HG03469 (cell line): ENCODE data around the gene DCAF17.
"Not testable (repeated sequence)": the region's sequence is repeated elsewhere in the genome, so short reads cannot be mapped to it uniquely, and the experiment has no call there.

Experiments used
- ATAC-seq: cut with Tn5 transposase; IDR thresholded peaks from one replicate; pipeline ENCODE4 v1.9.1; 2021; ENCODE audit warnings: mild to moderate bottlenecking, moderate library complexity, moderate number of reproducible peaks; ENCODE audit not compliant: unreplicated experiment

The DCAF17 gene

DNA sequence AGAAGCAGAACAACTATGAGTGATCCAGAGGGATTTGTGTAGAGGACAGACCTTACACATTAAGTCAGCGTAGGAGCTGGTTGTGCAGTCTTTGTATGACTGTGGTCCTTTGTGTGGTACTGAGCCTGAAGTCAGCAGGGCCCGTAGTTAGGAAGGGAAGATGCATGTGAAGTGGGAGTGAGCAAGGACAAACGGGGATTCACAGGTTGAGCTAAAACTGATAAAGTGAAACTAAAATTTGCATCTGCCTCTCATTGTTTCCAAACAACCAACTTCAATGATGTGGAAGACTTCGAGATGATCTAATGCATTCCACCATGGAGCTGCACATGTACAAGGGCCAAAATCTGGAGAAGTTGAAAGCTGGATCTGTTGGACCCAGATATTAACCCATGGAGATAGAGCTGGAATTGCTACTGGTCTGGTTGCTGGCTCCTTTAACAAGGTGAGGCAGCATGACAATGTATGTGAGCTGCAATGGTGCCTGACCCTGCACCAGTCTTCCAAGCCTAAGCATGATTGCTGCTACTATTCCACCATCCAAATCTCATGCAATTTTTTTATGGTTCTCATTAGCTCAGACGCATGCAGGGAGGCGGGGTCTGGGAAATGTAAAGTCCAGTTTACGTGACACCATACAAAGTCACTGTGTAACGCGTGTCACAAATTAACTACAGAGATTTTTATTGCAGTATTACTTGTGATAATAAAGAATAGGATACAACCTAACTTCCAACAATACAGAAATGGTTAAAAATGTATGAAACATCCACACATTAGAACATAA is 76.1 kb downstream of the DCAF17 start:
- peak; percentile 41 for ATAC-seq

GRCh38 chr2:171512014-171512413 is 78.0 kb downstream of the DCAF17 start:
- no peak for ATAC-seq

DNA sequence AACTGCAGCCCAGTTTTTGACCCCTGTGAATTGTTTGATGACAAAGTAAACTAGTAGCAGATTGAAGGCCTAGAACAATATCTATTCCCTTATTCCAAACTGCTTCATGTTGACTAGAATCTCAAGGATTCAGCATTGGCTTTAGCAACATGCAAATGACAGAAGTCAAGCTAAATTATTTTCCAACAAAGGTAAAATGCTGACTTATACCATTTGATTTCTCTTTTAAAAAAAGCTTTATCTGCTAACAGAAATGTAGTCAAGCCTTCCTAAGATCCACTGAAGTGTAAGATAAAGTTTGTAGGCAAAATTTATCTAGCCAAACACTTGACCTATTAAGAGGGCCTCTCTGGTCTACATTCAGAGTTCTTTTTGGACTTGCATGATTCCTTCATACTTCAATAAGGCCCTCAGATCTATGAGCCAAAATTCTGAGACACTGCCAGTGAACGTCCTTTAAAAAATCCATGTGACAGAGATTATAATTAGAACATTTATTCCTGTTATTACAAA is 78.7 kb downstream of the DCAF17 start:
- no peak for ATAC-seq

DNA sequence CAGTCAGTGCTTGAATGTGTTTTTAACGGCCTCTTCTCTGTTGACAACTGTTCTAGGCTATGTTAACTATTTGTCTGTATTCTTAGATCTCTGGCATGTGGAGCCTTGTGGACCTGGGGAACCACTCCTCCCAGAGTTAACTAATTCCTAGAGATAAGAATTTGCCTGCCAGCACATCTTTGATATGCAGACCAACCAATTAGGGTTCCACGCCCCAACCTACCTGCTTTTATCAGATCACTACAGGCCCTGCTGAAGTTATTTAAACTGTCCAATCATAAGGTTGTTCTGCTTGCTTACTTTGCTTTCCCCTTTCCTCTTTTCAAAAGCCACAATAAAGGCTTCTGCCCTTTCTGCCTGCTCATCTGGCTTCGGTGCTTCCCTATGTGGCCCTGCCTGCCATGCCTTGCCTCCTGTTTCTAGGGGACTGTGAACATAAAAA is 79.7 kb downstream of the DCAF17 start:
- ATAC-seq = no peak

GRCh38 chr2:171514908-171515582 is 81.0 kb downstream of the DCAF17 start:
- ATAC-seq = no peak

GRCh38 chr2:171515672-171516298 is 81.8 kb downstream of the DCAF17 start:
- no peak for ATAC-seq

DNA sequence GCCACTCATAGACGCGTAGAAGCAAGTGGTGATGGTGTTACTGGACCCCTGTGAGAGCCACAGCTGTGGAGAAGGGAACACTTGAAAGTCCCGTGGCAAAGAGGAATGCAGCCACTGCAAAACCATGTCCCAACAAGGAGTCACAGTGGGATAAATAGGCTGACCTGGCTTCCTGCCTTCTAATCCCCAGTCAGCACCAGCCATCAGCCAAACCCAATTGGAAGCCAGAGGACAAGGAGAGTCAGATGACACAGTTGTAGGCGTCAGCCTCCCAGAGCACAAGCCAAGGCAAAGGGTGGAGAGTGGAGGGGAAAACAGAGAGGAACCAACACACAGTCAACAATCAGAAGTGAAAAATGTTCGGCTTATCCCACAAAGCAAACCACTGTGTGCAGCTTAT is 82.8 kb downstream of the DCAF17 start:
- ATAC-seq = no peak

DNA sequence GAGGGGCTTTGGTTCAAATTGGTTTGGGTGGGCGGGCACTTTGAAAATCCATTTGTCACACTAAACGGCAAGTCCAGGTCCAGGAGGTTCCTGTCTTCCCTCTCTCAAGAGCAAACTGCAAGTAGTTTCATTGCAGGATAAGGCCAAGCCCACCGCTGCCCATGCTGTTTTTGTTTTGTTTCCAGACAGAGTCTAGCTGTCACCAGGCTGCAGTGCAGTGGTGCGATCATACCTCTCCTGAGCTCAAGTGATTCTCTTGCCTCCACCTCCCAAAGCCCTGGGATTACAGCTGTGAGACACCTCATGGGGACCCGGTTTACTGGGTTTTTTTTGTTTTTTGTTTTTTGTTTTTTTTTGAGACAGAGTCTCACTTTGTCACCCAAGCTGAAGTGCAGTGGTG is 86.4 kb downstream of the DCAF17 start:
- no peak for ATAC-seq

DNA sequence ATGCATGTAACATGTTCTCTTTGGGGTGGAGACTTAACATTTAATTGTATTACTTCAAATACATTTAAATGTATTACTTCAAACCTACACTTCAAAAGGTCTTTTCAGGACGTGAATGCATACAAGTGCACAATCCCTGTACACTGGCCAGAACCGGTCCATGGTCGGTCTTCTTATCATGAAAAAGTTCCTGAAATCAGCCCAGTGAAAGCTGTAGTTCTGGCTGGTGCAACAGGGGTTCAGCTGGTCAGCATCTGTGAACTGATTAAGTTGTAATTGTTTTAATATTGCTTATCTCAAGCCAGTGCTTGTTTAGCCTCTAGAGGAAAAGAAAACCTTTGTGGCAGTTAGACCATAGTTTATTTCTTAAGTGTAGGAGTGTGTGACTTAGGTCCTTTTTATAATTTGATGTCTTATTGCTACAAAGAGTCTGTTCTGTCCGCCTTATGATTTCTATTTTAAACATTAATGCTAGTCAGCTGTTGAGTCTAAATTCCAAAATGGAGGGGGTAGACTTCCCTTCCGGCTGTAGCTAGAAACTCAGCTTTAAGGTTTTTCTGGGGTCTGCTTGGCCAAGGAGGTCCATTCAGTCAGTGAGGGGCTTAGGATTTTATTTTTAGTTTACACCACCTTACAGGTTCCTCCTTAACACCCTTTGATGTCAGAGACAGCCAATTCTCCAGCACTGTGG is 87.5 kb downstream of the DCAF17 start:
- no peak for ATAC-seq

GRCh38 chr2:171522052-171522787 is 88.2 kb downstream of the DCAF17 start, which contains the start of gene CYBRD1:
TSS of gene CYBRD1 (plus strand) at chr2:171522474. CDS start at chr2:171522546, 72 bp downstream.
- ATAC-seq = no peak

GRCh38 chr2:171522788-171523087 is 88.7 kb downstream of the DCAF17 start:
- no peak for ATAC-seq

- no peak for ATAC-seq
Observed at GRCh38 chr2:171523088-171524017, 89.3 kb downstream of the DCAF17 start.

- no peak for ATAC-seq
Observed at GRCh38 chr2:171524018-171524401, 90.0 kb downstream of the DCAF17 start.

DNA sequence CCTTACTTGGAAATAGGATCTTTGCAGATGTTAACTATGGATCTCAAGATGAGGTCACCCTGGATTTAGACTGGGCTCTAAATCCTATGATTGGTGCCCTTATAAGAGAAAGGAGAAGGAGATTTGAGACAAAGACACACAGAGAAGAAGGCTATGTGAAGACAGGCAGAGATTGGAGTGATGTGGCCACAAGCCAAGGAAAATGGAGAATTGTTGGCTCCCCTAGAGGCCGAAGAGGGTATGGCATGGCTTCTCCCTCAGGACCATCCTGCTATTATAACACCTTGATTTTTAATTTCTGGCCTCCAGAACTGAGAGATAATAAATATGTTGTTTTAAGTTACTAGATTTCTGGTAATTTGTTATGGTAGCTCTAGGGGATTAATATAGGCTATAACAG is 95.9 kb downstream of the DCAF17 start:
- ATAC-seq = no peak

- ATAC-seq = no peak
Observed at GRCh38 chr2:171530378-171530777, 96.4 kb downstream of the DCAF17 start.

DNA sequence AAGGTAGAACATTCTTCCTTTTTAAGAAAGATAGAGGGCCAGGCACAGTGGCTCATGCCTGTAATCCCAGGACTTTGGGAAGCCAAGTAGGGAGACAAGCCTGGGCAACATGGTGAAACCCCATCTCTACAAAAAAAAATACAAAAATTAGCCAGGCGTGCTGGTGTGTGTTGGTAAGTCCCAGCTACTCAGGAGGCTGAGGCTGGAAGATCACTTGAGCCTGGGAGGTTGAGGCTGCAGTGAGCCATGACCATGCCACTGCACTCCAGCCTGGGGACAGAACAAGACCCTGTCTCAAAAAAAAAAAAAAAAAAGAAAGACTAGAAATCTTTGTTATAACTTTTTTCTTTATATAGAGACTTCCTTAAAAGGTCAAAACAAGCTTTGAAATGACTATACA is 96.8 kb downstream of the DCAF17 start:
- ATAC-seq = not testable (repeated sequence)

DNA sequence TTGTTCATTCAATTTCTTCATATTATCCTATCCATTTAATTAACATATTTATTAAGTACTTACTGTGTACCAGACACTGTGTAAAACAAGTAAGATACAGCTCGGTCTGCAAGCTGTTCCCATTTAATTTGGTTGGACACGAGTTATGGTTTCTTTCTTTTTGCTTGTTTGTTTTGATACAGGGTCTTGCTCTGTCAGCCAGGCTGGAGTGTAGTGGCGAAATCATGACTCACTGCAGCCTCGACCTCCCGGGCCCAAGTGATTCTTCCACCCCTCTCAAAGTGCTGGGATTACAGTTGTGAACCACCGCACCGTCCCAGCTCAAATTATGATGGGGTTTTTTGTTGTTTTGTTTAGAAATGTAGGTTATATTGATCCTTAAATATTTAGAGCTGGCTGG is 97.3 kb downstream of the DCAF17 start:
- no peak for ATAC-seq

GRCh38 chr2:171531836-171532450 is 97.9 kb downstream of the DCAF17 start:
- ATAC-seq = no peak

GRCh38 chr2:171533331-171533730 is 99.3 kb downstream of the DCAF17 start:
- ATAC-seq = no peak
